Mesendoderm (in vitro differentiated cells): ENCODE measurements around the gene NUDCD3.

ENCODE experiments used
- DNase-seq: peaks from one replicate; pipeline ENCODE4 v3.0.0; 2013
- H2AK5ac ChIP-seq: 2 replicates; pipeline ENCODE4 v1.6.1; 2013; ENCODE audit warnings: low read length, inconsistent platforms
- H2BK120ac ChIP-seq: 2 replicates; pipeline ENCODE4 v1.6.1; 2013; ENCODE audit warnings: low read depth, mild to moderate bottlenecking, low read length, moderate library complexity, mixed read lengths
- H2BK15ac ChIP-seq: replicated peaks from 2 replicates; pipeline ENCODE4 v1.6.1; 2013; ENCODE audit warnings: low read depth, mild to moderate bottlenecking, moderate library complexity
- H2BK5ac ChIP-seq: 2 replicates; pipeline ENCODE4 v1.6.1; 2013; ENCODE audit warnings: low read length, inconsistent platforms
- H3K18ac ChIP-seq: 2 replicates; pipeline ENCODE4 v1.6.1; 2013; ENCODE audit warnings: mild to moderate bottlenecking, low read length, mixed read lengths
- H3K23ac ChIP-seq: one replicate; pipeline ENCODE4 v1.6.1; 2013; ENCODE audit warnings: low read length
- H3K27ac ChIP-seq: 2 replicates; pipeline ENCODE4 v1.5.1; 2013; ENCODE audit warnings: low read depth, mild to moderate bottlenecking, inconsistent platforms, low read length, moderate library complexity
- H3K27me3 ChIP-seq: 2 replicates; pipeline ENCODE4 v1.6.1; 2013; ENCODE audit warnings: low read length, control low read depth, mild to moderate bottlenecking, inconsistent platforms; ENCODE audit not compliant: insufficient read depth, poor library complexity
- H3K36me3 ChIP-seq: 2 replicates; pipeline ENCODE4 v1.6.1; 2013; ENCODE audit warnings: low read length, inconsistent platforms; ENCODE audit not compliant: control insufficient read depth, insufficient read depth
- H3K4ac ChIP-seq: one replicate; pipeline ENCODE4 v1.6.1; 2013; ENCODE audit warnings: low read depth, mild to moderate bottlenecking, low read length, moderate library complexity
- H3K4me1 ChIP-seq: 2 replicates; pipeline ENCODE4 v1.6.1; 2013; ENCODE audit warnings: low read depth, low read length, inconsistent platforms; ENCODE audit not compliant: control insufficient read depth
- H3K4me2 ChIP-seq: 2 replicates; pipeline ENCODE4 v1.6.1; 2013; ENCODE audit warnings: low read length
- H3K4me3 ChIP-seq: 2 replicates; pipeline ENCODE4 v1.5.1; 2013; ENCODE audit warnings: mild to moderate bottlenecking, low read length
- H3K56ac ChIP-seq: one replicate; pipeline ENCODE4 v1.6.1; 2013; ENCODE audit warnings: low read length
- H3K79me1 ChIP-seq: 2 replicates; pipeline ENCODE4 v1.6.1; 2013; ENCODE audit warnings: low read length, inconsistent platforms
- H3K79me2 ChIP-seq: 2 replicates; pipeline ENCODE4 v1.6.1; 2013; ENCODE audit warnings: mild to moderate bottlenecking, low read length; ENCODE audit not compliant: control insufficient read depth, insufficient read depth
- H3K9ac ChIP-seq: 2 replicates; pipeline ENCODE4 v1.6.1; 2013; ENCODE audit warnings: low read length, inconsistent platforms
- H4K5ac ChIP-seq: one replicate; pipeline ENCODE4 v1.6.1; 2013; ENCODE audit warnings: low read length
- H4K8ac ChIP-seq: one replicate; pipeline ENCODE4 v1.6.1; 2013; ENCODE audit warnings: low read depth, mild to moderate bottlenecking, control low read depth, low read length, moderate library complexity
- WGBS: extraction: QIAGEN DNeasy Blood & Tissue Kit; methylation state at CpG from one replicate; pipeline ENCODE4 v1.1.7; 2013; ENCODE audit warnings: low lambda C conversion rate, missing lambda C conversion rate; ENCODE audit not compliant: insufficient coverage; ENCODE audit errors: extremely low coverage; 5-methylcytosine and 5-hydroxymethylcytosine counted together

NUDCD3 gene

GRCh38 chr7:44489955-44490350 lies 505 bp downstream of the NUDCD3 start:
- Histone ChIP-seq H2AK5ac (peak overlapping the region; percentile 83), H2BK5ac (peak overlapping the region; percentile 44), H3K27ac (peak overlapping the region; percentile 39), H3K4me3 (peak overlapping the region; percentile 97), H3K4me2 (peak overlapping the region; percentile 73), H4K5ac (no peak overlapping the region), H3K9ac (peak overlapping the region; percentile 95), H4K8ac (no peak overlapping the region), H3K23ac (no peak overlapping the region), H3K79me2 (peaks cover 40% of the 10 kb centered on the region), H3K4ac (peak overlapping the region; percentile 20), H3K36me3 (no peaks in the 10 kb centered on the region), H2BK15ac (no peak overlapping the region), H3K4me1 (peaks cover 7% of the 10 kb centered on the region), H3K27me3 (no peaks in the 10 kb centered on the region), H3K18ac (peak overlapping the region; percentile 7), H3K56ac (peak overlapping the region; percentile 99), H2BK120ac (no peak overlapping the region), H3K79me1 (peaks cover 26% of the 10 kb centered on the region)
- DNase-seq = no peak
- no CpG with 5 or more reads among the region's 19 CpGs for WGBS

DNA sequence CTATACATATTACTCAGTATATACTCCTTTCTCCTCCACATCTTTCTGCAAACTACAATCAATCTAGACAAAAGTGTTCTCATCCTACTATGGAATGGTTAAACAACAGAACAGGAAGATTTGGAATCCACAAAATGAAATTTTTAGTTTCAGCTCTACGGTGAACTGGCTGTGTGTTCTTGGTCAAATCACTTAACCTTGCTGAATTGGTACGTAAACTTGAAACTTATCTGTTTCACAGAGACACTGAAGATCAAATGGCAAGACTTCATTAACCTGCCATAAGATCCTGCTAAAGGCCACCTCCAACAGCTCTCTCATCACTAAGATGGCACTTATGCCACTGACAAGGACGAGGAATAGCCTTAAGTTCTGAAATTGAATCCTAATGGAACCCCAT lies 1.5 kb downstream of the NUDCD3 start:
- no peak overlapping the region for H3K27ac ChIP-seq
- H2AK5ac ChIP-seq = no peak overlapping the region
- peak overlapping the region; percentile 0 for H3K4me2 ChIP-seq
- H3K36me3 ChIP-seq = peaks cover 3% of the 10 kb centered on the region
- no peak overlapping the region for H3K56ac ChIP-seq
- H3K23ac ChIP-seq = no peak overlapping the region
- H2BK15ac ChIP-seq = no peak overlapping the region
- H3K79me1 ChIP-seq = peaks cover 27% of the 10 kb centered on the region
- H2BK120ac ChIP-seq = no peak overlapping the region
- no CpG with 5 or more reads among the region's 3 CpGs for whole genome bisulfite sequencing
- DNase-seq = no peak
- no peak overlapping the region for H3K4ac ChIP-seq
- H3K9ac ChIP-seq = peak overlapping the region; percentile 95
- H3K4me3 ChIP-seq = no peak overlapping the region
- no peak overlapping the region for H4K5ac ChIP-seq
- no peak overlapping the region for H2BK5ac ChIP-seq
- H3K27me3 ChIP-seq = no peaks in the 10 kb centered on the region
- peaks cover 40% of the 10 kb centered on the region for H3K79me2 ChIP-seq
- H3K18ac ChIP-seq = no peak overlapping the region
- H3K4me1 ChIP-seq = peaks cover 7% of the 10 kb centered on the region
- no peak overlapping the region for H4K8ac ChIP-seq

DNA sequence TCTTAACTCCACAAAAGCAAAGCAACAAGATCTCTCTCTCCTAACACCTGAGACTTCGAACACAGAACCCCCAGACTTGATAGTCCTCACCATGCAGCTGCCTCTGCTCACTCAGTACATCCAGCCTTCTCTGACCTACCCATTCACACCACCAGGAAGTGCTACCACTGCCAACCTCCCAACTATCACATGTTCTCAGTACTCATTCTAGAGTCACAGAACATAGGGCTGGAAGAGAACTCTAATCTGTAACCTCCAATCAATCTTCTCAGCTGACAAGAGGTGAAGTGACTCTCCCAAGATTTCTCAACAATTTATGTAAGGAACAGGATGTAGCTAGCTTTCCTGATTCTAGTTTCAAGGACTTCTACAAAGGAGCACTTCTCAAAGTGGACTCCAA lies 3.8 kb downstream of the NUDCD3 start:
- Histone ChIP-seq H4K8ac (no peak overlapping the region), H3K4me1 (peaks cover 7% of the 10 kb centered on the region), H2AK5ac (no peak overlapping the region), H3K27me3 (no peaks in the 10 kb centered on the region), H3K4me3 (no peak overlapping the region), H3K4ac (no peak overlapping the region), H3K36me3 (peaks cover 5% of the 10 kb centered on the region), H3K56ac (no peak overlapping the region), H3K79me2 (peaks cover 40% of the 10 kb centered on the region), H3K18ac (no peak overlapping the region), H4K5ac (no peak overlapping the region), H3K9ac (no peak overlapping the region), H3K23ac (no peak overlapping the region), H3K27ac (no peak overlapping the region), H2BK5ac (no peak overlapping the region), H3K79me1 (peaks cover 29% of the 10 kb centered on the region), H2BK120ac (no peak overlapping the region), H2BK15ac (no peak overlapping the region), H3K4me2 (no peak overlapping the region)
- DNase-seq = peak; percentile 37
- no CpG with 5 or more reads among the region's 1 CpG for WGBS

DNA sequence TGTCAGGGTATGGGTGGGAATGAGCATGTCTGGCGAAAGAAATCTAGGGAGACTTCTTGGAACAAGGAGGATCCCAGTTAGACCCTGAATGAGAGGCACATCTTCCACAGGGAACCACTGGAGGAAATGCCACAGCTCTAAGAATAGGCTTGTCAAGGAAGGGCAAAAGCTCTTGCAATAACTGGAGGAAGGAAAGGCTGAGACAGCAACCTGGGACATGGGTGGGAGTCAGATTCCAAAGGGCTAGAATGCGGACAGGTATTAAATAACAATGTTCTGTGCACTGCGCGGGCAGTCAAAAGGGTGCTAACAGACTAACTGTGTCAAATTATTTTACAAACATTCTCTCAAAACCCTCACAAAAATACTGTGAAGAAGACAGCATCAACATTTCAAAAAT lies 4.5 kb downstream of the NUDCD3 start:
- H3K36me3 ChIP-seq = peaks cover 5% of the 10 kb centered on the region
- no peak overlapping the region for H2BK120ac ChIP-seq
- no peak overlapping the region for H3K9ac ChIP-seq
- H3K79me1 ChIP-seq = peaks cover 29% of the 10 kb centered on the region
- no peaks in the 10 kb centered on the region for H3K27me3 ChIP-seq
- no peak overlapping the region for H3K27ac ChIP-seq
- H3K56ac ChIP-seq = no peak overlapping the region
- no peak overlapping the region for H3K23ac ChIP-seq
- no CpG with 5 or more reads among the region's 4 CpGs for WGBS
- peaks cover 7% of the 10 kb centered on the region for H3K4me1 ChIP-seq
- peaks cover 40% of the 10 kb centered on the region for H3K79me2 ChIP-seq
- no peak overlapping the region for H2BK5ac ChIP-seq
- no peak overlapping the region for H2AK5ac ChIP-seq
- no peak overlapping the region for H3K4me3 ChIP-seq
- H3K4ac ChIP-seq = no peak overlapping the region
- H3K4me2 ChIP-seq = no peak overlapping the region
- H2BK15ac ChIP-seq = no peak overlapping the region
- no peak overlapping the region for H4K8ac ChIP-seq
- DNase-seq = no peak
- H3K18ac ChIP-seq = no peak overlapping the region
- no peak overlapping the region for H4K5ac ChIP-seq

DNA sequence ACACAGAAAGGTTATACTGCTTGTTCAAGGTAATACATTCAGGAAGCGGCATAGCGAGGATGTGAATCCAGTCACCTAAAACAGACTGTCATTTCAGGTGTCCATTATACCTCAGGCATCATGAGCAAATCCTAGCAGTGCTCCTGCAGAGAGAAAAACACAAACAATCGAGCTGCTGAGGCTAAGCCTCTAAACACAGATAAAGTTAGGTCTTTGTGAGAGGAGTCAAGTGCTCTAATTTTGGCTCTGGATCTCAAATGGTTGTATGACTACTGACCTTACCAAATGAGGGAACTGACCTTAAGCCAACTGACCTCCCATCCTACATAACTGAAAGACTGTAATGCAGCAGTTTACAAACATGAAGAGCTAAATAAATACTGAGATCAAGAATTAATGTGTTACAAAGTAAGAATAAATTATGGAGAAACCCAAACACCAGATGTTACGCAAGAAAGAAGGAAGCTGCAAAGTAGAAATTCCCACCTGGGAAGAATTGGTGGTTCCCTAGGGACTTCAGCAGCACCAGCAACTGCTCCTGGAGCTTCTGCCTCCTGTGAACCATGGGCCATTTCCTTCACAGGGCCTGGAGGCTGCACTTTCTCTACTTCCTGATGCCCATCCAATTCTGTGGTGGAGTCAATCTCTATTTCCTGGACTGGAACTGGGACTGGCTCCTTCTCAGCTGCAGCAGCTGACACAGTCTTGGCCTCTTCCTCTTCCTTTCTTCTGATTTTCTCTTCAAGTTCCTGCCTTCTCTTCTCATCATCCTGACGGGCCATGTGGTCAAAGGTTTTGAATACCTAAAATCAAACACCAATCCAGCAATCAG lies 5.8 kb downstream of the NUDCD3 start:
- WGBS = no CpG with 5 or more reads among the region's 5 CpGs
- Histone ChIP-seq H2AK5ac (no peak overlapping the region), H4K8ac (no peak overlapping the region), H3K79me1 (peaks cover 25% of the 10 kb centered on the region), H2BK120ac (no peak overlapping the region), H3K27me3 (no peaks in the 10 kb centered on the region), H4K5ac (no peak overlapping the region), H3K23ac (no peak overlapping the region), H3K4me2 (no peak overlapping the region), H3K4ac (no peak overlapping the region), H3K9ac (no peak overlapping the region), H2BK15ac (no peak overlapping the region), H3K79me2 (peaks cover 35% of the 10 kb centered on the region), H3K4me1 (peaks cover 7% of the 10 kb centered on the region), H3K18ac (no peak overlapping the region), H3K56ac (no peak overlapping the region), H2BK5ac (no peak overlapping the region), H3K27ac (no peak overlapping the region), H3K4me3 (no peak overlapping the region), H3K36me3 (peaks cover 5% of the 10 kb centered on the region)
- no peak for DNase-seq
